HG02885 (cell line): ENCODE data around the gene TMCC2.
"Not testable (repeated sequence)": the region's sequence is repeated elsewhere in the genome, so short reads cannot be mapped to it uniquely, and the experiment has no call there.

ENCODE experiments used
- ATAC-seq: cut with Tn5 transposase; IDR thresholded peaks from one replicate; pipeline ENCODE4 v1.9.1; 2021; ENCODE audit warnings: mild to moderate bottlenecking; ENCODE audit not compliant: unreplicated experiment, poor library complexity

TMCC2 gene

GRCh38 chr1:205296154-205296553, 68.4 kb downstream of the TMCC2 start:
- ATAC-seq, result no peak

GRCh38 chr1:205297546-205298177, 69.9 kb downstream of the TMCC2 start:
- not testable (repeated sequence) for ATAC-seq

- no peak for ATAC-seq
These were observed 70.6 kb downstream of the TMCC2 start for GRCh38 chr1:205298191-205298994.

DNA sequence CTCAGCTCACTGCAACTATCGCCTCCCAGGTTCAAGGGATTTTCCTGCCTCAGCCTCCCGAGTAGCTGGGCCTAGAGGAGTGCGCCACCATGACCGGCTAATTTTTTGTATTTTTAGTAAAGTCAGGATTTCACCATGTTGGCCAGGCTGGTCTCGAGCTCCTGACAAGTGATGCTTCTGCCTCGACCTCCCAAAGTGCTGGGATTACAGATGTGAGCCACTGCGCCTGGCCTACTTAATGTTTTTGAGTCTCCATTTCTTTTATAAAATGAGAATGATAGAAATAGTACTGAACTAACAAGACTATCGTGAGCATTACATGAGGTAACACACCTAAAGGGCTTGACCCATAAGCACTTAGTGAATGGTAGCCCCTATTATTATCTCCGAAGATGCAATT, 72.4 kb downstream of the TMCC2 start:
- ATAC-seq, result no peak

- ATAC-seq, result no peak
These were observed 73.6 kb downstream of the TMCC2 start for GRCh38 chr1:205301205-205301821.

DNA sequence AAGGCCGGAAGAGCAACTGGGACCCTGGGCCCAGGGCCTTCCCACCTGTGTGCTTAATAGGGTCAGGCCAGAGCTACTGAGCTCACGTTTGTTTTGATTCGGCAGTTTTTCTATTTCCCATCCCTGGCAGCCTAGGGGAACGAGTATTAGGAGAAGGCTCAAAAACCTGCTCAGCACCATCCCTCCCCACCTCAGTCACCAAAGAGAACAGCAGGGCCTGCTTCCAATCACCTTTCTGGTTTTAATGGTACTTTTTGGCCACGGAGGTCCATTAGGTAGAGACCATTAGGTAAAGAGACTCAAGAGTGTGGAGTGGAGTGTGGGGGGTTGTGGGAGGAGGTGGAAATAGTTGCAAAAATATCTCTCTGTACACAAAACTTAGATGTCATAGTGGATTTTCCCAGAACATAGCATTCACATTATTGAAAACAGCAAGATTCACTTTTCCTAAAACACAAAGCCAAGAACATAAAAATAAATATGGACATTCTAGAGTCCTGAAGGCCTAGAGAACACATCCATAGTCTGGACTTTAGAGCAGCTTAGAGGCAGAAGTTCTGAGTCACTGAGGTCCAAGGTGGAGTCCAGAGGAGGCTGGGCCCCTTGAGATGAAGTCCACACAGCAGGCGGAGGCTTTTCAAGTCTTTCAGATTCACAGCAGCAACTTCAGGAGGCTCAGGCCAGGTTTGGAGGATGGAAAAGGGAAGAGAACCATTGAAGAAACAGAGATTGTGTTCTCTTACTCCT, 74.3 kb downstream of the TMCC2 start:
- ATAC-seq, result no peak

DNA sequence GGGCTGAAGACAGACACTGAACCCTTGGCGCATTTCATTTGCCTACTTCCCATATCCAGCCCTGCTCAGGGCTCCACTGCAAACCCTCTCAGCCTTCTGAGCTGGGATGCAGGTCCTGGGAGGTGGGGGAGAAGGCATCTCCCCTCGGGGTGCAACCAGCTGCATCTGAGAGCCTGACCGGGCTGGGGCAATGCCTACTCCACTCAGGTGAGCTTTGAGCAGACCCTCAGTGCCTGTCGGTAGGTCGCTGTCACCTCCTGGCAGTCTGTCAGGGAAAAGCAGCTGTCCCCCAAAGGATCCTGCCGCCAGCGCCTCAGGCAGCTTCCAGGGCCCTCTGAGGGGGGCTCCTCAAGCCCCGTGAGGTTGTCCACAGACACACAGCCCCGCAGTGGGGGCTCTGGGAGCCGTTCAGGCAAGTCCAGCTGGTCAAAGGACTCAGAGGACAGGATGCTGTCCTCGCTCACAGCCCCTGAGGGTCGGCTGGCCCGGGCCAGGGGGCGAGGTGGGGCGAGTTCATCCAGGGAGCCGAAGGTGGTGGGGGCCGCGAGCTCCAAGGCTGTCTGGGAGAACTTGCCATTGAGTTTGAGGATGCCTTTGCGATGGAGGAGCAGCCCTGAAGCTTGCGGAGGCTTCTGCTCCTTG, 75.6 kb downstream of the TMCC2 start:
- ATAC-seq, result no peak

DNA sequence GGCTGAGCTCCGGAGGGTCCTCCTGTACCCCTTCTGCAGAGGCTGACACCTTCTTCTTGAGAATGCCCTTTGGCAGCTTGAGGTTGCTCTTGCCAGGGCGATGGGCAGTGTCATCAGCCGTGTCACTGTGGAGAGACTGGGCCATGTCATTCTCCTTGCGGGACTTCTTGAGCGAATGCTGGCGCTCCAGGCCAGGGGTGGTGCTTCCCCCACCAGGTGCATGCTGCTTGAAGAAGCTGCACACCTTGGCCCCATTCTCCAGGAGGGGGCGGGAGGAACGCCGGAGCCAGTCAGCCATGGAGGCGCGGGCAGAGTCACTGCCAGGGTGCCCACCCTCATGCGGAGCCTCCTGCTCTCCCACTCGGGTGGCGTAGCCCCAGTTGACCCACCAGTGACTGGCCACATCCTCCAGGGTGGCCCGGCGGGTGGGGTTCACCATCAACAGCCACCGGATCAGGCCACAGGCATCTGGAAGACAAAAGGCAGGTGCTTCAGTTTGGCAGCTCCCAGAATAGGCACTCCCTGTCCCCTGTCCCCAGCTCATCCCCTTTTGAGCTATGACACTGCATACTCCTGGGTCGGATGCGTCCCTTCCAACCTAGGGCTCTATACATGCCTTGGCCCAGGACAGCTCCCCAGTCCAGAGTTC, 76.4 kb downstream of the TMCC2 start:
- no peak for ATAC-seq

- no peak for ATAC-seq
These were observed 76.9 kb downstream of the TMCC2 start for GRCh38 chr1:205304695-205305070.

GRCh38 chr1:205306929-205307566, 79.3 kb downstream of the TMCC2 start:
- ATAC-seq, result no peak

GRCh38 chr1:205309741-205310140, 82.0 kb downstream of the TMCC2 start:
- no peak for ATAC-seq

GRCh38 chr1:205310976-205311704, 83.4 kb downstream of the TMCC2 start:
- no peak for ATAC-seq

DNA sequence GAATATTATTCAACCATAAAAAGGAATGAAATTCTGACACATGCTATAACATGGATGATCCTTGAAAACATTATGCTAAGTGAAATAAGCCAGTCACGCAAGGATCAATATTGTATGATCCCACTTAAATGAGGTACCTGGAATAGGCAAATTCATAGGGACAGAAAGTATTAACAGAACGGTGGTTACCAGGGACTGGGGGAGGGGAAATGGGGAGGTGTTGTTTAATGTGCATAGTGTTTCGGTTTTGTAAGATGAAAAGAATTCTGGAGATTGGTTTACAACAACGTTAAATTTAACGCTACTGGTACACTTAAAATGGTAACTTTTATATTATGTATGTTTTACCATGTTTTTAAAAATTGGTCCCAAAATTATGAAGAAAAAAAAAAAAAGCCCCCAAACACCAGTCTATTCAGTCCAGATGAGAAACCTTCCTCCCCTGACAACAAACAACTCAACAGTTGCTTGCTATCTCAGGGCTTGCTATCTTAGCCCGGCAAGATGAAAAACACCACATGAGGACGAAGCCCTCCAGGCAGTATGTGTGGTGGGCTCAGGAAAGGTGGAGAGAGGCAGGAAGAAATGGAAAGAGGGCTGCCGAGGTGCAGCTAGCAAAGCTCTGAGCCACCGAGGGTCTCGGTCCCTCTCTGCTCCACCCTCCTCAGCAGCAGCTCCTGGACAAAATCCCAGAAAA, 85.3 kb downstream of the TMCC2 start:
- ATAC-seq, result no peak

DNA sequence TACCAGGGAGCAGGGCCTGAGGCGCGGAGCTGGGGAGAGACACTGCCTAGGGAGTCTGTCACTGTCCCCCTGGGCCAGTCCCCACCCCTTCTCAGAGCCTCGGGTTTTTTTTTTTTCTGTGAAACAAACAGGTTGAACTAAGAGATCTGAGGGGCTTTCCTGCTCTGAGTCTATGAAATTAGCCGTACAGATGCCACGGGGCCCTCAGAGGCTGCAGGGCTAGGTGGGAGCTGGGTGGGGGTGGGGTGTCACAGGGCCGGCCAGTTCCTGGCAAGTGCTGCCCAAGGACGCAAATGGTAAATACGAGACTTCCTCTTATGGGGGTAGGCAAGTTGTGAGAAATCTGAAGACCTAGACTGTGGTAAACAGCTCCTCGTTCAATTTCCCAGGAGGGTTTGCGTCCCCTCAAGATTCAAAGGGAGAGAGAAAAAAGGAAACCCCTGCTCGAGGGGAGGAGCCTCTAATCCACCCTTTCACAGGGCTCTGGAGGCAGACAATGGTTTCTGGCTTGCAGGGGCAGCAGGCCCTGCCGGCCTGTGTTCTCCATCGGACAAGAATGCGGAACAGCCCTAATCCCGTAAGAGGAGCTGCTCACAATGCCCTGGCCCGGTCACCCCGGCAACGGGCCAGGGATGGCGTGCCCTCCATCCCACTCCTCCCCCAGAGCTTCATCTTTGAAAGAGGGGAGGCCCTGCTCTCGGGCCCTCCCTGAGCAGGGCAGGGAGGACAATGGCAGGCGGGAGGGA, 86.0 kb downstream of the TMCC2 start:
- no peak for ATAC-seq

- no peak for ATAC-seq
These were observed 87.4 kb downstream of the TMCC2 start for GRCh38 chr1:205315008-205315618.

DNA sequence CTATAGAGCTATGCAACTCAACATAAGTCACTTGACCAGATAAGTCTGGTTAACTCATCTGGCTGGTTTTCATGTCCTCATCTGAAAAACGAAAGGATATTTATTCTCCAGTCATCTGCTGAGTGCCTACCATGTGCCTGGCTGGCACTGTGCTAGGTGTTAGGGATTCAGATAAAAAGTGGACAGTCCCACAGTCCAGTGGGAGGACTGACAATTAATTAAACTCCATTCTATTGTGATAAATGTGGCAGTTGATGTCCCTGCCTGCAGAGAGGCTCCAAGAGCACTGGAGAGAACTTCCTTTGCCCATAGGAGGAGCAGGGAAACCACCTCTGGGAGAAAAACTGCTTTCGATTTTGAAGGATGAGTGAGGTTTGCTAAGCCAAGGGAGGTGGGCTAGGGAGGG, 88.4 kb downstream of the TMCC2 start:
- ATAC-seq, result no peak

DNA sequence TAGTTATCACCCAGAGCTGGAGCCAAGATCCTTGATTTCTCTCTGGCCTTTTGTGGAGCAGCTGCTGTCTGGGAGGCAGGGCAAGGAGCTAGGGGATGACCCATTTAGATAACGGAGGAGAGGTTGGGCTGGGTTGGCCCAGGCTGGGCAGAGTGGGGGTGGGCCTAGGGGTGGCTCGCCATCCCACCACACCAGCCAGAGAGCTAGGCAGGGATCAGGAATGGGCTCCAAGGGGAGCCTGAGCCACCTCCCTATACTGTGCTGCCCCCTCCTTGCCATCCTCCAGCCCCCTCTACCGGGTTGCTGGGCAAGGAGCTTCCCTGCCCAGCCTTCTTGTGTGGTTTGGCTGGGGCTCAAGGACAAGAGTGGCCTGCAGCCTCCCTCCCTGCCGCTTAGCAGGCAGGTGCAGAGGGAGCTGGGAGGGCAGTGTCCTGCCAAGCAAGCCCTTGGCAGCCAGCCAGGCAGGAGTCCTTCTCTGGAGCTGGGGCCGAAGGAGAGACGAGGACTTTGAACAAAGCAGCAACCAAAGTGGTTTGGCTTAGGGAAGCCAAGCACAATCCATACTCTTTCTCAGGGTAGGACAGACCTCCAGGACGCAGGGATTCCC, 89.7 kb downstream of the TMCC2 start:
- no peak for ATAC-seq
